HEK293 (cell line): ENCODE measurements around the gene SLC6A9.
A peak's percentile ranks its signal among the peaks of the same experiment; 100 is the strongest.

Experiments
- CTCF ChIA-PET: fragments of 350-600 bp; formaldehyde crosslinking; extraction: SDS; loops from one replicate; lab custom pipeline; 2021; ENCODE audit warnings: antibody characterized with exemption; lab: Yijun Ruan, JAX
- POLR2A ChIA-PET: fragments of 300-600 bp; formaldehyde crosslinking; extraction: SDS; loops from one replicate; lab custom pipeline; 2020; ENCODE audit warnings: antibody characterized with exemption, inconsistent platforms; lab: Yijun Ruan, JAX
- H3K27ac ChIP-seq: fragments of 200-500 bp; sonication (Bioruptor generic); 2 replicates; pipeline ENCODE4 v1.5.1; 2014; ENCODE audit warnings: low read depth, low read length, control low read depth, inconsistent platforms; ENCODE audit errors: extremely low read depth
- H3K36me3 ChIP-seq, 2 experiments: fragments of 200-500 bp in 1 of 2; sonication (Bioruptor generic) in 1 of 2; 1 replicate in 1 of 2; 2 replicates in 1 of 2; pipeline ENCODE4 v1.5.1; 2014 to 2017; ENCODE audit warnings: inconsistent platforms in 2 of 2, low read length in 2 of 2; ENCODE audit not compliant: control insufficient read depth in 2 of 2, insufficient read depth in 1 of 2
- H3K4me1 ChIP-seq: fragments of 200-500 bp; sonication (Bioruptor generic); 2 replicates; pipeline ENCODE4 v1.5.1; 2014; ENCODE audit warnings: mild to moderate bottlenecking, low read length, inconsistent platforms; ENCODE audit not compliant: control insufficient read depth, insufficient read depth
- H3K4me3 ChIP-seq: 2 replicates; pipeline ENCODE4 v1.5.1; 2011; ENCODE audit warnings: low read depth, mild to moderate bottlenecking, control low read depth, low read length, moderate library complexity
- H3K9me3 ChIP-seq: fragments of 200-500 bp; sonication (Bioruptor generic); 2 replicates; pipeline ENCODE4 v1.5.1; 2014; ENCODE audit warnings: low read depth, low read length, inconsistent platforms; ENCODE audit not compliant: control insufficient read depth, insufficient read depth
- GLI2 ChIP-seq: fragments of 450-650 bp; formaldehyde crosslinking; IDR thresholded peaks from 2 replicates; pipeline ENCODE4; 2017; ENCODE audit warnings: missing biosample characterization, missing genetic modification characterization, low read depth, borderline replicate concordance
- GLIS2 ChIP-seq: fragments of 450-650 bp; formaldehyde crosslinking; IDR thresholded peaks from 2 replicates; pipeline ENCODE4 v1.5.1; 2016; ENCODE audit warnings: missing biosample characterization, missing genetic modification characterization
- HOXA7 ChIP-seq: sonication (generic); formaldehyde crosslinking; IDR thresholded peaks from 2 replicates; pipeline ENCODE4 v1.8.1; 2022; ENCODE audit warnings: missing genetic modification reagents, borderline replicate concordance
- KLF10 ChIP-seq: fragments of 450-650 bp; IDR thresholded peaks from 2 replicates; pipeline ENCODE4 v1.5.1; 2018; ENCODE audit warnings: missing biosample characterization, mild to moderate bottlenecking, missing genetic modification characterization
- KLF17 ChIP-seq: fragments of 450-650 bp; formaldehyde crosslinking; IDR thresholded peaks from 2 replicates; pipeline ENCODE4 v1.5.1; 2016; ENCODE audit warnings: missing biosample characterization, missing genetic modification characterization
- MZF1 ChIP-seq: fragments of 450-650 bp; formaldehyde crosslinking; IDR thresholded peaks from 2 replicates; pipeline ENCODE4 v1.5.1; 2017; ENCODE audit warnings: missing biosample characterization, missing genetic modification characterization, borderline replicate concordance
- SP2 ChIP-seq: fragments of 450-650 bp; formaldehyde crosslinking; IDR thresholded peaks from 2 replicates; pipeline ENCODE4 v1.5.1; 2016; ENCODE audit warnings: missing biosample characterization, missing genetic modification characterization
- SP3 ChIP-seq: fragments of 450-650 bp; formaldehyde crosslinking; IDR thresholded peaks from 2 replicates; pipeline ENCODE4 v1.5.1; 2016; ENCODE audit warnings: missing biosample characterization, missing genetic modification characterization
- ZBTB26 ChIP-seq: fragments of 450-650 bp; formaldehyde crosslinking; optimal IDR thresholded peaks from 2 replicates; pipeline ENCODE3; 2016; ENCODE audit warnings: missing biosample characterization, mild to moderate bottlenecking, missing genetic modification characterization
- ZBTB8A ChIP-seq: fragments of 450-650 bp; formaldehyde crosslinking; IDR thresholded peaks from 2 replicates; pipeline ENCODE4 v1.5.1; 2016; ENCODE audit warnings: missing biosample characterization, missing genetic modification characterization
- ZNF114 ChIP-seq: fragments of 450-650 bp; formaldehyde crosslinking; IDR thresholded peaks from 2 replicates; pipeline ENCODE4 v1.5.0; 2017; ENCODE audit warnings: missing biosample characterization, missing genetic modification characterization
- ZNF174 ChIP-seq: fragments of 450-650 bp; formaldehyde crosslinking; IDR thresholded peaks from 2 replicates; pipeline ENCODE4 v1.5.0; 2017; ENCODE audit warnings: missing biosample characterization, mild to moderate bottlenecking, missing genetic modification characterization
- ZNF292 ChIP-seq: fragments of 450-650 bp; formaldehyde crosslinking; IDR thresholded peaks from 2 replicates; pipeline ENCODE4 v1.5.1; 2016; ENCODE audit warnings: low read depth, missing biosample characterization, missing genetic modification characterization, borderline replicate concordance
- ZNF350 ChIP-seq: fragments of 450-650 bp; formaldehyde crosslinking; IDR thresholded peaks from 2 replicates; pipeline ENCODE4 v1.5.0; 2017; ENCODE audit warnings: missing biosample characterization, mild to moderate bottlenecking, missing genetic modification characterization
- ZNF362 ChIP-seq: fragments of 450-650 bp; formaldehyde crosslinking; IDR thresholded peaks from 2 replicates; pipeline ENCODE4 v1.5.1; 2016; ENCODE audit warnings: missing biosample characterization, missing genetic modification characterization
- ZNF366 ChIP-seq: fragments of 450-650 bp; formaldehyde crosslinking; conservative IDR thresholded peaks from 2 replicates; pipeline ENCODE4 v1.5.1; 2016; ENCODE audit warnings: missing biosample characterization, missing genetic modification characterization
- ZNF394 ChIP-seq: fragments of 450-650 bp; formaldehyde crosslinking; IDR thresholded peaks from 2 replicates; pipeline ENCODE4 v1.5.1; 2016; ENCODE audit warnings: missing biosample characterization, missing genetic modification characterization, mild to moderate bottlenecking, moderate library complexity, borderline replicate concordance
- ZNF473 ChIP-seq: fragments of 450-650 bp; formaldehyde crosslinking; IDR thresholded peaks from 2 replicates; pipeline ENCODE4 v1.5.1; 2017; ENCODE audit warnings: missing biosample characterization, missing genetic modification characterization
- ZNF549 ChIP-seq: fragments of 450-650 bp; IDR thresholded peaks from 2 replicates; pipeline ENCODE4 v1.5.1; 2018; ENCODE audit warnings: missing biosample characterization, missing genetic modification characterization, mild to moderate bottlenecking, inconsistent platforms, moderate library complexity
- ZNF571 ChIP-seq: fragments of 450-650 bp; formaldehyde crosslinking; IDR thresholded peaks from 2 replicates; pipeline ENCODE4 v1.5.0; 2017; ENCODE audit warnings: missing biosample characterization, missing genetic modification characterization
- ZNF658 ChIP-seq: fragments of 450-650 bp; formaldehyde crosslinking; IDR thresholded peaks from 2 replicates; pipeline ENCODE4; 2016; ENCODE audit warnings: missing biosample characterization, missing genetic modification characterization
- ZNF701 ChIP-seq: fragments of 450-650 bp; formaldehyde crosslinking; IDR thresholded peaks from 2 replicates; pipeline ENCODE4 v1.5.1; 2016; ENCODE audit warnings: missing biosample characterization, missing genetic modification characterization
- ZNF776 ChIP-seq: fragments of 450-650 bp; formaldehyde crosslinking; IDR thresholded peaks from 2 replicates; pipeline ENCODE4 v1.5.0; 2017; ENCODE audit warnings: missing biosample characterization, missing genetic modification characterization, borderline replicate concordance
- TF ChIP-seq, protein P1 (sequence below): fragments of 450-650 bp; formaldehyde crosslinking; IDR thresholded peaks from 2 replicates; pipeline ENCODE4 v1.5.1; 2016; ENCODE audit warnings: missing biosample characterization, missing genetic modification characterization
- TF ChIP-seq, protein P2 (sequence below): fragments of 450-650 bp; formaldehyde crosslinking; IDR thresholded peaks from 2 replicates; pipeline ENCODE4 v1.5.1; 2016; ENCODE audit warnings: missing biosample characterization, missing genetic modification characterization
- TF ChIP-seq, protein P3 (sequence below): fragments of 450-650 bp; formaldehyde crosslinking; IDR thresholded peaks from 2 replicates; pipeline ENCODE4 v1.5.1; 2016; ENCODE audit warnings: missing biosample characterization, missing genetic modification characterization

Gene SLC6A9

DNA sequence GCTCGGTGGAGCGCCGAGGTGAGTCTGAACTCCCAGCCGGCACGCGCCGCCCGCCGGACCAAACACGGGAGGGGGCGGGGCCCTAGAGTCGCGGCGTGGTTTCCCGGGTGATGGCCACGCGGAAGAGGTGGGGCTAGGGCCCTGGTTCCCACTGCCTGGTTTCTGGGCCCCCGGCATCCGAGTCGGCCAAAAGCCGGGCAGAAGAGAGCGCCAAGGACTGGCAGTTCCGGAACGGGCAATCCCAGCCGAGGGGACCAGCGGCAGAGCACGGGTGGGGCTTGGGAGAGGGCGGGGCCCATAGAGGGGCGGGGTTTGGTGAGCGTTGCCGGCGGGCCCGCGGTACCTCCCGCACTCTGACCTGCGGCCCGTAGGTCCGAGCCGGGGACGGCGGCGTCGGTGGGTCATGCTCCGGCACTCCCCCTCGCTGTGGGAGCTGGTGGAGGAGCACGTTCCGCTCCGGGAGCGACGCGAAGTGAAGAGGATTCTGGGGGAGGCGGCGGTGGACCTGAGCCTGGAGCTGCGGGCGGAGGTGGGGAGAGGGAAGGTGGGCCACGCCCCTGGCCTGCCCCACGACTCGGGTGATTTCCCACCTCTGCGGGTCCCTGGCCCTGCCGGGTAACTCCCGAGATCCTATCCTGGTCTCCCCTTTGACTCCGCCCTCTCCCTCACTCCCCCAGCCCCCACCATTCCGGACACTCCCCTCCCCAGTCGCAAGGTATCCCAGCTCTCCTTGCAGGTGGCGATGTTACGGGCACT, 39.6 kb downstream of the SLC6A9 start, which contains the start of gene CCDC24:
TSS of gene CCDC24 (plus strand) at position 124 of the 756 bp plus-strand sequence. CDS start at position 404, 280 bp downstream.
- Histone ChIP-seq H3K4me1 (no peaks in the 10 kb centered on the region), H3K36me3 (peaks cover 0 to 14% of the 10 kb centered on the region in 2 experiments; a peak in 2 of 3 replicates), H3K4me3 (peak within 1 kb of the TSS; percentile 72), H3K27ac (peak within 1 kb of the TSS; percentile 39; the same call in 1 of the 2 replicates), H3K9me3 (no peaks in the 10 kb centered on the region)
- CTCF ChIA-PET = interaction anchor here (0.7 to 6.5 kb wide), 7 partner anchors 14 to 295 kb away, joined by 3 to 53 read pairs (median 7); no protein-coding TSS in a partner anchor
- POLR2A ChIA-PET = interaction anchor here (0.5 to 1.8 kb wide), 5 partner anchors 16 to 507 kb away, joined by 3 to 15 read pairs (median 4); partner anchors contain the start of gene ATP6V0B
- TF ChIP-seq SP3 (tag by site-specific recombination) = peak; percentile 92
- TF ChIP-seq ZNF366 (tag by site-specific recombination) = 0 out of 2 replicates have a peak, but pooled peaks have one; percentile 29
- TF ChIP-seq ZNF114 (tag by site-specific recombination) = no peak
- no peak for TF ChIP-seq ZNF571
- TF ChIP-seq ZBTB8A (tag by site-specific recombination) = peak; percentile 28; the same call in 1 of the 2 replicates
- TF ChIP-seq, protein P1, sequence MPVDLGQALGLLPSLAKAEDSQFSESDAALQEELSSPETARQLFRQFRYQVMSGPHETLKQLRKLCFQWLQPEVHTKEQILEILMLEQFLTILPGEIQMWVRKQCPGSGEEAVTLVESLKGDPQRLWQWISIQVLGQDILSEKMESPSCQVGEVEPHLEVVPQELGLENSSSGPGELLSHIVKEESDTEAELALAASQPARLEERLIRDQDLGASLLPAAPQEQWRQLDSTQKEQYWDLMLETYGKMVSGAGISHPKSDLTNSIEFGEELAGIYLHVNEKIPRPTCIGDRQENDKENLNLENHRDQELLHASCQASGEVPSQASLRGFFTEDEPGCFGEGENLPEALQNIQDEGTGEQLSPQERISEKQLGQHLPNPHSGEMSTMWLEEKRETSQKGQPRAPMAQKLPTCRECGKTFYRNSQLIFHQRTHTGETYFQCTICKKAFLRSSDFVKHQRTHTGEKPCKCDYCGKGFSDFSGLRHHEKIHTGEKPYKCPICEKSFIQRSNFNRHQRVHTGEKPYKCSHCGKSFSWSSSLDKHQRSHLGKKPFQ (tag by site-specific recombination) = peak; percentile 37
- no peak for TF ChIP-seq ZNF549 (tag by site-specific recombination)
- TF ChIP-seq HOXA7 (CRISPR knock-in tag) = no peak
- TF ChIP-seq GLIS2 (tag by site-specific recombination) = peak; percentile 77; the same call in 1 of the 2 replicates
- TF ChIP-seq ZBTB26 (tag by site-specific recombination) = peak; percentile 68
- no peak for TF ChIP-seq ZNF350
- no peak for TF ChIP-seq ZNF362 (tag by site-specific recombination)
- no peak; the same call in 1 of the 2 replicates for TF ChIP-seq KLF10 (tag by site-specific recombination)
- TF ChIP-seq SP2 (tag by site-specific recombination) = peak; percentile 90
- TF ChIP-seq ZNF776 (tag by site-specific recombination) = no peak
- TF ChIP-seq MZF1 (tag by site-specific recombination) = no peak
- TF ChIP-seq ZNF701 (tag by site-specific recombination) = no peak
- TF ChIP-seq ZNF174 (tag by site-specific recombination) = no peak
- TF ChIP-seq ZNF658 (tag by site-specific recombination) = no peak
- TF ChIP-seq, protein P2, sequence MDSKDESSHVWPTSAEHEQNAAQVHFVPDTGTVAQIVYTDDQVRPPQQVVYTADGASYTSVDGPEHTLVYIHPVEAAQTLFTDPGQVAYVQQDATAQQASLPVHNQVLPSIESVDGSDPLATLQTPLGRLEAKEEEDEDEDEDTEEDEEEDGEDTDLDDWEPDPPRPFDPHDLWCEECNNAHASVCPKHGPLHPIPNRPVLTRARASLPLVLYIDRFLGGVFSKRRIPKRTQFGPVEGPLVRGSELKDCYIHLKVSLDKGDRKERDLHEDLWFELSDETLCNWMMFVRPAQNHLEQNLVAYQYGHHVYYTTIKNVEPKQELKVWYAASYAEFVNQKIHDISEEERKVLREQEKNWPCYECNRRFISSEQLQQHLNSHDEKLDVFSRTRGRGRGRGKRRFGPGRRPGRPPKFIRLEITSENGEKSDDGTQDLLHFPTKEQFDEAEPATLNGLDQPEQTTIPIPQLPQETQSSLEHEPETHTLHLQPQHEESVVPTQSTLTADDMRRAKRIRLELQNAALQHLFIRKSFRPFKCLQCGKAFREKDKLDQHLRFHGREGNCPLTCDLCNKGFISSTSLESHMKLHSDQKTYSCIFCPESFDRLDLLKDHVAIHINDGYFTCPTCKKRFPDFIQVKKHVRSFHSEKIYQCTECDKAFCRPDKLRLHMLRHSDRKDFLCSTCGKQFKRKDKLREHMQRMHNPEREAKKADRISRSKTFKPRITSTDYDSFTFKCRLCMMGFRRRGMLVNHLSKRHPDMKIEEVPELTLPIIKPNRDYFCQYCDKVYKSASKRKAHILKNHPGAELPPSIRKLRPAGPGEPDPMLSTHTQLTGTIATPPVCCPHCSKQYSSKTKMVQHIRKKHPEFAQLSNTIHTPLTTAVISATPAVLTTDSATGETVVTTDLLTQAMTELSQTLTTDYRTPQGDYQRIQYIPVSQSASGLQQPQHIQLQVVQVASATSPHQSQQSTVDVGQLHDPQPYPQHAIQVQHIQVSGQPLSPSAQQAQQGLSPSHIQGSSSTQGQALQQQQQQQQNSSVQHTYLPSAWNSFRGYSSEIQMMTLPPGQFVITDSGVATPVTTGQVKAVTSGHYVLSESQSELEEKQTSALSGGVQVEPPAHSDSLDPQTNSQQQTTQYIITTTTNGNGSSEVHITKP (tag by site-specific recombination) = peak; percentile 96
- TF ChIP-seq GLI2 (tag by site-specific recombination) = no peak
- TF ChIP-seq, protein P3, sequence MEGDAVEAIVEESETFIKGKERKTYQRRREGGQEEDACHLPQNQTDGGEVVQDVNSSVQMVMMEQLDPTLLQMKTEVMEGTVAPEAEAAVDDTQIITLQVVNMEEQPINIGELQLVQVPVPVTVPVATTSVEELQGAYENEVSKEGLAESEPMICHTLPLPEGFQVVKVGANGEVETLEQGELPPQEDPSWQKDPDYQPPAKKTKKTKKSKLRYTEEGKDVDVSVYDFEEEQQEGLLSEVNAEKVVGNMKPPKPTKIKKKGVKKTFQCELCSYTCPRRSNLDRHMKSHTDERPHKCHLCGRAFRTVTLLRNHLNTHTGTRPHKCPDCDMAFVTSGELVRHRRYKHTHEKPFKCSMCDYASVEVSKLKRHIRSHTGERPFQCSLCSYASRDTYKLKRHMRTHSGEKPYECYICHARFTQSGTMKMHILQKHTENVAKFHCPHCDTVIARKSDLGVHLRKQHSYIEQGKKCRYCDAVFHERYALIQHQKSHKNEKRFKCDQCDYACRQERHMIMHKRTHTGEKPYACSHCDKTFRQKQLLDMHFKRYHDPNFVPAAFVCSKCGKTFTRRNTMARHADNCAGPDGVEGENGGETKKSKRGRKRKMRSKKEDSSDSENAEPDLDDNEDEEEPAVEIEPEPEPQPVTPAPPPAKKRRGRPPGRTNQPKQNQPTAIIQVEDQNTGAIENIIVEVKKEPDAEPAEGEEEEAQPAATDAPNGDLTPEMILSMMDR (tag by site-specific recombination) = 0 out of 2 replicates have a peak, but pooled peaks have one; percentile 25
- 0 out of 2 replicates have a peak, but pooled peaks have one; percentile 38 for TF ChIP-seq KLF17 (tag by site-specific recombination)
- TF ChIP-seq ZNF292 (tag by site-specific recombination) = no peak
- 0 out of 2 replicates have a peak, but pooled peaks have one; percentile 25 for TF ChIP-seq ZNF394
- TF ChIP-seq ZNF473 = no peak
